Activated effector memory CD4-positive, alpha-beta T cell treated with anti-CD3 and anti-CD28 coated beads, Interleukin-2, amount 50 U/mL, for 16 hours (primary cell): Measurements from ENCODE around the gene HNRNPUL1.

Experiments used
- DNase-seq: peaks from one replicate; pipeline ENCODE4 v3.0.0-alpha.2; 2020

HNRNPUL1 gene

GRCh38 chr19:41309180-41310032, 45.2 kb downstream of the HNRNPUL1 start:
- DNase-seq: no peak

GRCh38 chr19:41310033-41310831, 46.1 kb downstream of the HNRNPUL1 start, which contains the start of gene CCDC97:
Gene CCDC97 (plus strand): TSS chr19:41310172. CDS start chr19:41310311, 139 bp downstream.
- DNase-seq: peak; percentile 96

GRCh38 chr19:41311072-41311471, 46.9 kb downstream of the HNRNPUL1 start:
- no peak for DNase-seq

- no peak for DNase-seq
Measured at GRCh38 chr19:41311613-41312012, 47.4 kb downstream of the HNRNPUL1 start.

GRCh38 chr19:41316306-41316920, 52.2 kb downstream of the HNRNPUL1 start:
- DNase-seq: no peak

GRCh38 chr19:41318696-41319499, 54.7 kb downstream of the HNRNPUL1 start:
- DNase-seq: no peak

GRCh38 chr19:41319500-41320184, 55.5 kb downstream of the HNRNPUL1 start:
- DNase-seq: no peak

- no peak for DNase-seq
Measured at GRCh38 chr19:41320185-41320518, 56.0 kb downstream of the HNRNPUL1 start.

GRCh38 chr19:41320568-41320967, 56.4 kb downstream of the HNRNPUL1 start:
- DNase-seq: no peak

GRCh38 chr19:41321204-41321599, 57.0 kb downstream of the HNRNPUL1 start:
- DNase-seq: no peak

- no peak for DNase-seq
Measured at GRCh38 chr19:41321600-41322270, 57.6 kb downstream of the HNRNPUL1 start.

- no peak for DNase-seq
Measured at GRCh38 chr19:41322451-41322850, 58.3 kb downstream of the HNRNPUL1 start.

GRCh38 chr19:41323023-41323422, 58.9 kb downstream of the HNRNPUL1 start:
- no peak for DNase-seq

GRCh38 chr19:41323430-41324125, 59.4 kb downstream of the HNRNPUL1 start:
- DNase-seq: no peak

GRCh38 chr19:41324231-41324702, 60.1 kb downstream of the HNRNPUL1 start:
- no peak for DNase-seq

- no peak for DNase-seq
Measured at GRCh38 chr19:41324921-41325639, 60.9 kb downstream of the HNRNPUL1 start.

GRCh38 chr19:41325640-41325946, 61.4 kb downstream of the HNRNPUL1 start:
- no peak for DNase-seq

- no peak for DNase-seq
Measured at GRCh38 chr19:41325947-41326706, 62.0 kb downstream of the HNRNPUL1 start.

GRCh38 chr19:41327076-41327575, 63.0 kb downstream of the HNRNPUL1 start:
- no peak for DNase-seq
